ENCODE measurements around the gene FREM2.

GRCh38 chr13:38921081-38921480 lies 234.2 kb downstream of the FREM2 start:
- TF ChIP-seq CTCF (IDR thresholded peaks at IDR 0.05) (no peak), POLR2AphosphoS5 (IDR thresholded peaks at IDR 0.05) (no peak), POLR2A (IDR thresholded peaks at IDR 0.05) (no peak)

All from breast epithelium (tissue), 3 donors.